Activated gamma-delta T cell treated with anti-CD3 and anti-CD28 coated beads, Interleukin-2, amount 50 U/mL, for 16 hours (primary cell): ENCODE data around the gene MAGI1.
"Not testable (repeated sequence)": the region's sequence is repeated elsewhere in the genome, so short reads cannot be mapped to it uniquely, and the experiment has no call there.

Experiments
- DNase-seq: peaks from one replicate; pipeline ENCODE4 v3.0.0-alpha.2; 2020; ENCODE audit warnings: low read depth

Gene MAGI1

DNA sequence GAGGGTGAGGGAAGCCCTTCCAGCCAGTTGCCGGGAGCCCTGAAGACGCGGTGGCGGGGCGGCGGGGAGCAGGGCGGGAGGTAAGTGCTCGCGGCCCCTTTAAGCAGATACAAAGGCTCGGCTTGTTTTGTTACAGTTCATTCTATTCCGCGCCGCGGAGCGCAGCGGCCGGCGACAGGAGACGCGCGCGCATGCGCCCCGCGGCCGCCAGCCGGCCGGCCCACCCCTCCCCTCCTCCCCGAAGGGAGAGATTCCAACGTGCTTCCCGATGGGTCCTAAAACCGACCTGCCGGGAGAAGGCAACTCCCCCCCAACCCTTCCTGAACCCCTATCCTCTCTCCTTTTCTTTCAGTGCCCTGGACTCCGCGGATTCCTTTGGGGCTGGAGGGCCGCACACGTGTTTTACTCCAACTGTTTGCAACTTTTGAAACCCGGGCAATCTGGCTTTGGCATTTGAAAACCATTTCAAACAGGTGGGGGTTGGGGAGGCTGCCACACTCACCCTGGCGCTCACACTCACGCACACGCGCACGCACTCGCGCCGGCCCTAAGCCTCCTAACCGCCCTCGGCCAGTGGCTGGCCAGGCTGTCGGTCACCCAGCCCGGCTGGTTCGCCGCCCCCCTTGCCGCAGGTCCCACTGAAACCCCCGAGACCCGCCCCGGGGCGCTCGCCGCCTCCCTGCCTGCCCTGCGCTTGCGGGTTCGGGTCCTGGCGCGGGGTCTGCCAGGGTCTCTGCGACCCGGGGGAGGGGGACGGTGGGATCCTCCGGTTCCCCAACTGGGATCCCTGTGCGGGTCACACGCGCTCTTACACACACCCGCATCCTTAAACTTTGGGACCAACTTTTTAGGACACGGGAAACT is at the start of gene MAGI1:
TSS of gene MAGI1 (minus strand) at position 193 of the 864 bp plus-strand sequence. CDS start 610 bp downstream, outside the sequence.
- no peak for DNase-seq

DNA sequence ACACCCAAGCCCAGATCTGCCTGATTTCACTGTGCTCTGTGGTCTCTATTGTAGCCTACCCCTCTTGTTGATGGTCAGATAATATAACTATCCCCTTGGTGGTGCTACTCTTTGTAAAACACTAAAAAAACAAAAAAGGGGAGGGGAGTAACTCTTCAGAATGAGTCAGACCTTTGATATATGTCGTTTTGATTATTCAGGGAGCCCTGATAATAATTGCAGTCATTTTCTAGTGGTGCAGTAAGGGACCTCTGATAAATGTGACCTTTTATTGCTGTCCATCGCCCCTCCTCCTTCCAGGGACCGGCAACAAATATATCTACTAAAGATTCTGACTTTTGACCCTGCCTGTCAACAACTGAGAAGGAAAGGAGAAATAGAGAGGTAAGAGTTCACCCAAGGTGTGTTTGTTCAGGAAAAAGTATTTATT is 45.1 kb upstream of the MAGI1 start:
- DNase-seq = no peak

DNA sequence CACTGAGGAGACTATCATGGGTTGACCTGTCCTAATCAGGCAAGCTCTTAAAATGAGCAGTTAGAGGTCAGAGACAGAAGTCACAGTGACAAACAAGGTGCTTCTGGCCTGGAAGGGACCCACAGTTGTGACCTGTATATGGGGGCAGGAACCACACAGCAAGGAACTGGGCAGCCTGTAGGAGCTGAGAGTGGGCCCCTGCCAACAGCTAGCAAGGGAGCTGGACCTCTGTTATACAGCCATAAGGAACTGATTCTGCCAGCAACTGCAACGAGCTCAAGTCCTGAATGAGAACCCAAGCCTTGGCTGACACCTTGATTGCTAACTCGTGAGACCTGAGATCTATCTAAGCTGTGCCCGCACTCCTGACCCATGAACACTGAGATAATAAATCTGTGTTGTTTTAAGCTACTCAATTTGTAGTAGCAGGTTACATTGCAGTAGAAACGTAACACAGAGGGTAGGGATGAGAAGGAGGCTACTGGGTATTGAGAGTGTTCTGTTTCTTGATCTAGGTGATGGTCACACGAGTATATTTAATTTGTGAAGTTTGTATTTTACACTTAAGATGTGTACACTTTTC is 44.5 kb upstream of the MAGI1 start:
- no peak for DNase-seq

DNA sequence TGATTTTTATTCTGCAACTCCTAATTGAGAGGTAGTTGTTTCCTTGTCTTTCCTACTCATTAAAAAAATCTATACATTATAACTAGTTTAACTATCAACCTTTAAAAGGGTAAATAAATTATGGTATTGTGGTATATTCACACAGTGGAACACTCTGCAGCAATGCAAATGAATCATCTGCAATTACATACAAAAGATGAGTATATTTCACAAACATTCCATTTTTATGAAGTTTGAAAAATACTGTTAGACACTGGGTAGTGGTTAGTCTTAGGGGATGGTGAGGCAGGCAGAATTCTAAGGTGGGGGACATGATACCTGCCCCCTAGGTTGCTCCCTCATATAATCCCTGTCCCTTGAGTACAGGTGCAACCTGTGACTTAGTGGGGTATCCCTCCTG is 44.0 kb upstream of the MAGI1 start:
- DNase-seq = no peak

DNA sequence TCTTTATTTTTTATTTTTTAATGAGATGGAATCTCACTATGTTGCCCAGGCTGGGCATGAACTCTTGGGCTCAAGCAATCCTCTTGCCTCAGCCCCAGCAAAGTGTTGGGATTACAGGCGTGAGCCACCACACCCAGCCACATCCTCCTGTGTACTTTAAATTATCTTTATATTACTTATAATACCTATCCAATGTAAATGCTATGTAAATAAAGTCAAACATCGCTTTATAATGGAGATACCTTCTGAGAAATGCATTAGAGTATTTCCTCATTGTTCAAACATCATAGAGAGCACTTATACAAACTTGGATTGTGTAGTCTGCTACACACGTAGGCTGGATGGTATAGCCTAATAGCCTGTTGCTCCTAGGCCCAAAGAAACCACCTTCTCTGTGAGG is 41.4 kb upstream of the MAGI1 start:
- no peak for DNase-seq

DNA sequence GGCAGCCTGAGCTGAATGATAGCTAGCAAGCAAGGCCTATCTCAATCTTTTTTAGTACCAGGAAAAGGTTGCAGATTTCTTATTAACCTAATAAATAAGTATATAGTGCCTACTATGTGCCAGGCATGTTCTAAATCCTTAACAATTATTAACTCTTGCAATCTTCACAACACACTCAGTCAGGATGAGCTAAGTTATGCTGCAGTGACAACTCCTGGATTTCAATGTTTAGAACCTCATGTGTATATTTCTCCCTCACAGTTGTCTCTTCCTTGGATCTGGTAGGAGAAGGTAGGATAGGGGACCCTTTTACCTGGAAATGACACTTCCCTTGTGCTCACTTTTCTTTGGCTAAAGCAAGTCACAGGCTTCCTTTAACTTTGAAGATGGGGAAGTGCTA is 39.3 kb upstream of the MAGI1 start:
- no peak for DNase-seq

DNA sequence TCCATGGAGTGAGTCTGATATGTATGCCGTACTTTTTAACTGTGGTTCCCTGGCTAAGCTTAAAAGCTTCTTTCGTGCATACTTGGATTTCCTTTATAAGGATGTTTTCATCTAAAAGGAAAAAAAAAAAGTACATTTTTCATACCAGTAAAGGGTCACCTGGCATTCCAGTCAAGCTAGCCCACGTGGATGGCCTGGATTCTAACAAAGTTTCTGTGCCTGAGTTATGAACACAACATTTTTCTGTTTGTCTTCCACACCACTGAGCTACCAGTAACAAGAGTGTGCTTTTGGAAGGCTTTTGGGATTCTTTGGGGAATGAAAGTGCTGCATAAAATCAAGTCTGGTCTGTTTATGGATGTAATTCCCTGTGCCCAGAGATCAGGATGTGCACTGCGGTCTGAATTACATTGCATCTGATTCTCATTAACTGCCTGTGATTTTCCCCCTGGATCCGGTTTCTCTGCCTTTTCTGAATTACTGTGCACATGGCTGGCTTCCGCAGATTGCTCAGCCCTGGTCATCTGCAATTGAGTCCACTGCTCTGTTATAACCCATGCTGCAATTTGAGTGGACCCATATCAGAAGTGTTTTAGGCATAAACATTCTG is 38.2 kb upstream of the MAGI1 start:
- no peak for DNase-seq

DNA sequence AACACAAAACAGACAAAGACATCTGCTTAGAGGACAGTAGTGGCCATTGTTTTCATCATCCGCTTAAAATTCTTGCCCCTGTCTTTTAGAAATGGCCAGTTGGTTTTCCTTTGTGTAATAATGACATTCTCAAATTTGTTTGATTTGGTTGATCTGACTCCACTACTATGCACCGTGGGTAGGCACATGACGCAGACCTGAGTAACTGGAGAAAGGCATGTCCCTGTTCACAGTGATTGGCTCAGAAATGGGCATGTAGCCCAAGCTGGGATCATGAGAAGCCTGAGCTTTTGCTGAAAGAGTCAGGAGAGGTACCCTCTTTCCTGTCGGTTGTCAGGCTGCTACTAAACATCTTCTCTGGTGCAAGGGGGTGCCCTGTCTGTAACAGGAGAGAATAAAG is 36.6 kb upstream of the MAGI1 start:
- DNase-seq = no peak

DNA sequence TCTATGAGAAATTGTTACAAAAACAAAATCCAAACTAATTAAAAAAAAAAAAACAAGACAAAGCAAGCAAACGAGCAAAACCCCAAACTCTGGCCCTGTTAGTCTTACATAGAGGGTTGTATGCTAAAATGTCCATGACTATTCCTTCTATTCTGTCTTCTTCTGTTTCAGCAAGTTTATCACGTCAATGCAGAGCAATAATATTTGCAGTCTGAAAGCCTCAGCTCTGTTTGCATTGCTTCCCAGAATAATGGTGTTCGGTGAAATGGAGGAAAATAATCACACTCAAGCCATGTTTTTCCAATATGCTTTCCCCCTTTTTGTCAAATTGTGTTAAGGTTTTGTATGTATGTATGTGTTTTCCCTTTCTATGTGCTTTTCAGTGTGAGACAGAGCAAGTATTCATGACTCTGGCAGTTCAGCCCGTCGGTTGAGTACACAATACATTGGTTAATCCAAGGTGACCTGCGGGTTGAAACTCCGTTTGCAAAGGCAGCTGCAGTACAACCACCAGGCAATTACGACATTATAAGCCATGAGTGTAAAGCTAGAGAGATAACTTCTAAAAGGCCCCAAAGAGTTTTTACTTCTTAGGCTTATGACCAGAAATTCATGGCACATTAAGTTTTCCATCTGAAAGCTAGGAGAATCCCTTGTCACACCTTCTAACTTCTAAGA is 34.9 kb upstream of the MAGI1 start:
- DNase-seq = no peak

DNA sequence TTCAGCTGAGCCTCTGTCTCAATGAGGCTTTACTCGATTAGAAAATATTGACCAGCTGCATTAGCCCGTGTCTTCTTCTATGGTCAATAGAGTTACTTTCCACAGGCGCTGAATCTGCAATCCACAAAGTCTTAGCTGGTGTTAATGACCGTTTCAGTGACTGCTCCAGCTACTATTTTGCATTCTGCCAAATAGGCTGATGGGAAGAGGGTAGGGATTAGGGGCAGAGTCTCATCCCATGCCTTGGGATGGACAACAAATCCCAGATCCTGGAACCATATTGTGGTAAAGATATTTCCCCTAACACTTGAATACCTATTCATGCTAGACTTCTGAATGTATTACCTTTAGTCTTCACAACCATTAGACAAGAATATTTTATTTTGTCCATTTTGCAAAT is 29.5 kb upstream of the MAGI1 start:
- no peak for DNase-seq

DNA sequence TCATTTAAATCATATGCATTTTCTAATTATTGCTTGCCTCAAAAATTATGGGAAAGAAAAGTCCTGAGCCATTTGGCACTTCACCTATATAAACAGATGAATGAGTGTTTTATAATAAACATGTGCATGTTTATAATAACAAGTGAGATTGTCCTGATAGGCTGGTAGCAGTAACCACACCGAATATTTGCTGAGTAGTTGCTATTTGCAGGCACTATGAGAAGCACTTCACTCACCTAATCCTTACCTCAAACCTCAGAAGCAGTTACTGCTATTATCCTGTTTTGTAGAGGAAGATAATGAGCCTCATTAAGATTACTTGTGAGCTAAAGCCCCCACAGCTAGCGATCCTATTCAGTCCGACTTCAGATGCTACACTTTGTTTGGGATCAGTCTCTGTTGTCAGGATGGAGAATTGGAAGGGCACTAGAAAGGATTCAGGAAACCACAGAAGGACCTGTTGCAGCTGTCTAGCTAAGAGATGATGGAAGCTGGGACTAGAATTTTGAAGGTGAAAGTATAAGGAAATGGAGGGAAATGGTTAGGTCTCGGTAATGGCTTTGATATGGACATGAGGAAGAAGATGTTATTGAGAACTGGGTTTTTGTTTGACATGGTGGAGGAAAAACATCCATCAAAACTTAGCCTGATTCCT is 28.4 kb upstream of the MAGI1 start:
- no peak for DNase-seq

DNA sequence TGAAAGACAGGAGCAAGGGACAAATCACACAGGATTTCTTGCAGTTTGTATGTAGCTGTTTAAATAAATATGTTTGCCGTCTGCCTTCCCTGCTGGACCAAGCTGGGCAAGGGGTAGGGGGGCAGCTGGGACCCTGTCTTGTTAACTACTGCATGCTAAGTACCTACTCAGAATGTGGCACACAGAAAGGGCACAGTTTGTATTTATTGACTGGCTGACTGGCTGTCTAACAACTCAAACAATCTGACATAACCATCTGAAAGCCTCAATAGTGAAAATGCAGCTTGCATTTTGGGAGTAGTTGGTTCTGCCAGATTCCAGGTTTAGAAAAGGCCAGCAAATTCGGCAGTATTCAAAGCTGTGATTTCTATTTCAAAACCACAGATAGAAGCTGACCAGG is 16.6 kb upstream of the MAGI1 start:
- no peak for DNase-seq

DNA sequence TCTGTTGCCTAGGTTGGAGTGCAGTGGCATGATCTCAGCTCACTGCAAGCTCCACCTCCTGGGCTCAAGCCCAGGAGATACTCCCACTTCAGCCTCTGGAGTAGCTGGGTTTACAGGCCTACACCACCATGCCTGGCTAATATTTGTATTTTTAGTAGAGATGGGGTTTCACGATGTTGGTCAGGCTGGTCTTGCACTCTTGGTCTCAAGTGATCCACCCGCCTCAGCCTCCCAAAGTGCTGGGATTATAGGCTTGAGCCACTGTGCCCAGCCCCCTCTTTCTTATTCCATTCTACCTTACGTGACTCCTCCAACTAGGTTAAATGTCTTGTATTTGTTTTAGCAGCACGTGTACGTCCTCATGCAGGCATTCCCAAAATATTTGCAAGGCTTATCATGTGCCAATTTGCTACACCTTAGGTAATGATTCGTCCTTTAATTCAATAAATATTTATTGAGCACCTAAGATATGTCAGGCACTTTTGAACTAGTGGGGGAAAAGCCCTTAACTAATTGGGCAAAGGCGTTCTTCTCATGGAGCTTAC is 14.9 kb upstream of the MAGI1 start:
- no peak for DNase-seq

DNA sequence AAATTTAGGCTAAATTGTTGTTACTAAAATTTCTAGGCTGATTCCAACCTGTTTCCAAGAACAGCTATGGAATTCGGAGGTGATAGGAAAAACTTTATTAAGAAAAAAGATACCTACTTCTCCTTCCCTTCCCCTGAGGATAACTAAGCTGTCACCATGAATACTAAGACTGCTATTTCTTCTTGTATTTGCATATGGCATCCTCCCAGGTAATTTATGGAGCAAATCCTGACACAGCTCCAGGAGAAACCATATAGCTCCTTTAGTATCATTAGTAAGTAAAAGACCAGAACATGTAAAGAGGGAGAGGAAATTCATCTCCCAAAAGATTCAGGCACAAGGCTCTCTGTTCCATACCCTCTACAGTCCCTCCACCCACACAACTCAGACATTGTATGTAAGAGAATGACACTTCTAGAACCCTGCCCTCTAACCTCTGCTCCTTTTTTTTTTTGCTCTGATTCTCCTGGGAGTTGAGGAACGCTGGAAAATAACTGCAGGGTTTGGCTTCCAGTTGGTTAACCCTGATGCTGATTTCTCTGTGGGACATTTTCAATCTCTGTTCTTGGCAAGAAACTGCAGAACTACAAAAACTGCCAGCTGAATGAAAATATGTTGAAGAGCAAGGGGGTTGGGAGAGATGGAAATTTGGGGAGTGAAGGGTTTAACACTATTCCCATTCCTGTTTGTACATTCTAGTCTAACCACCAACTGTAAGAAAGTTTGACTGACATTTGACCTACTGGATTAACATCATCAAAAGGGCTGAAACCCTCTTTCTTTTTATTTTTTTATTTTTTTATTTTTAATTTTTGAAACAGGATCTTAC is 14.2 kb upstream of the MAGI1 start:
- no peak for DNase-seq

DNA sequence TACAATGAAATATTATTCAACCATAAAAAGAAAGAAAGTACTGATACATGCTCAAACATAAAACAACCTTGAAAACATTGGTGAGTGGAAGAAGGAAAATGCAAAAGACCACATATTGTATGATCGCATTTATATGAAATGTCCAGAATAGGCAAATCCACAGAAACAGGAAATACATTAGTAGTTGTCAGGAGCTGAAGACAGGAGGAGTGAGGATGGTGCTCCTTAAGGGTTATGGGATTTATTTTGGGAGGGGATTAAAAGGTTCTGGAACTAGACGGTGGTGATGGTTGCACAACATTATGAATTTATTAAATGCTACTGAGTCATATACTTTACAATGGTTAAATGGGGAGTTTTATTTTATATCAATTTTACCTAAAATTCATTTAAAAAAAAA is 12.1 kb upstream of the MAGI1 start:
- DNase-seq = no peak

DNA sequence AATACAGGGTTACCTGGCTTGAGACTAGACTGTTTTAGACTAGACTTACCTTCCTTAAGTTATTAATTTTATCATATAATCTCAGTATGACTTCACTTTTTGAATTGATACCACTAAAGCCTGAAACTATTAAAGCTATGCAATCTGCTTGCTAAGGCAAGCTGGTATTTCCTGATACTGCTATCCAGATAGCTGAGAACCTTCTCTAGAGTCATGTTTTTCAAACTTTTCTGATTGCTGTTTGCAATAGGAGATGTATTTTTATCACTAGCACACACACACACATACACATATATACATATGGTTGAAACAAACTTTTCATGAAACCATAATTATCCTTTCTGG is 9.3 kb upstream of the MAGI1 start:
- DNase-seq = no peak

DNA sequence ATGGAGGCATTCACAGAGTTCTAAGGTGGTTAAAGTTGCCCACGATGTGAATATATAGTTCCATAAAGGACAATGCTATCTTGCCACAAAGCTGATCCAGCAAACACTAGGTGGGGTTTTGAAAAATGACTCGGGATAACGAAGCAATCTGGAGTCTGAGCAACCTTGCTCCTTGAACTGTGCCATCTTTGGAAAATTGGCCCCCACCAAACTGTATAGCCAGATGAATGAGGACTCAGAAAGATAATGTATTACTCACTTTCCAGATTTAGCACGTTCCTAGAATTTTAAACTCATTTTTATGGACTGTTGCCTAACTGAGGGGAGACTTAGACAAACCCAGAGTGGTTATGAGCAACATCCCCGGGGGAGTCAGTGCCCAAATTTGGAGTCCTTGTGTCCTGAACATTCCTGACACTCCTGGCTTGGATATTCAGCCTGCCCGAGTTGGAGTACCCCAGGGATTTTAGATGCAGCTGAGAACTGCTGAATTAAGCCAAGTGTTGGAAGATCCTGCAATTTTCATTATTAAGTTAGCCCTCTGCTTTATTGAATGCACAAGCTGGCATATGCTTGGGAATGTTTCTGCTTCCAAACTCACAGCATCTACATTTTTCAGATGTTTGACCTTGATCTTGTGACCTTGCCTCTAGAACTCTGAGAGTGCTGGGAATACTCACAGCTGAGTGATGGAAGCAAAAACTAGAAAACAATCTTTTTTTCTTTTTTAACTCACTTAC is 8.8 kb upstream of the MAGI1 start:
- DNase-seq = no peak

DNA sequence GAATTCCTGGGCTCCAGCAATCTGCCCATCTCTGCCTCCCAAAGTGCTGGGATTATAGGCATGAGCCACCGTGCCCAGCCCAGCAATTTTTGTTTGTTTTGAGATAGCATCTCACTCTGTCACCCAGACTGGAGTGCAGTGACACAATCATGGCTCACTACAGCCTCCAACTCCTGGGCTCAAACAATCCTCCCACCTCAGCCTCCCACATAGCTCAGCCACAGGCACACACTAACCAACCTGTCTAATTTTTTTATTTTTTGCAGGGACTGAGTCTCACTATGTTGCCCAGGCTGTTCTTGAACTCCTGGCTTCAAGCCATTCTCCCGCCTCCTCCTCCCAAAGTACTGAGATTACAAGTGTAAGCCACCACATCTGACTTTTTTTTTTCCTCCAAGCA is 7.6 kb upstream of the MAGI1 start:
- not testable (repeated sequence) for DNase-seq

DNA sequence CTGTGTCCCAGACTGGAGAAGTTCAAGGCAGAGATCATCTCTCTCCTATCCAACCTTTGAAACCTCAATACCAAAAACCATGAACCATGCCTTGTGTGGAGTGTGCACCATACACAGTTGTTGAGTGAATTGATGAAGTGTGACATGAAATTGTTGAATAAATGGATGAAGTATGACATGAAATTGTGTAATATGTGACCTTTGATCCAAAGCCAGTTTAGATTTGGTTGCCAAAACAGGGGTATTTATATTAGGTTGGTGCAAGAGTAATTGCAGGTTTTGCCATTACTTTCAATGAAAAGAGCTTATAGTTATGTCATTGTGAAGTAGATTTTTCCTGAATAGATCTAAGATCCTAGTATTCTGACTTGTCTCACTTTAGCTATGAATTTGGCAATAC is 3.1 kb upstream of the MAGI1 start:
- DNase-seq = no peak

DNA sequence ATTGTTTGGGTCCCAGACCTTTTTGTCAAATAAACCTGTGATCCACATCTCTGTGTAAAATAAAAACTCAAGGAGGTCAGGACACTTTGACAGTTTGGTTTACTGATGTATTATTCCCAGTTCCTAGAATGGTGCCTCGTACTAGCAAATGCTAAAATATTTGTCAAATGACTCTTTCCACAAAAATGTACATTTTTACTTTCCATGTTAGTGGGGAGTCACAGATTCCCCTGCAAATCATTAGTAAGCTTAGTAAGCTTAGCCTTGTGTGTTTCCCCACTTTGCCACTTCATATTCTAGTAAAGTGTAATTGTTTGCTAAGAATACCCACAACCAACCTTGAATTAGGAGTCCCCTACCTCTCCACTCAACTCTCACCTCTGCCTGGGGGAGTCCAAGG is 2.4 kb upstream of the MAGI1 start:
- no peak for DNase-seq

DNA sequence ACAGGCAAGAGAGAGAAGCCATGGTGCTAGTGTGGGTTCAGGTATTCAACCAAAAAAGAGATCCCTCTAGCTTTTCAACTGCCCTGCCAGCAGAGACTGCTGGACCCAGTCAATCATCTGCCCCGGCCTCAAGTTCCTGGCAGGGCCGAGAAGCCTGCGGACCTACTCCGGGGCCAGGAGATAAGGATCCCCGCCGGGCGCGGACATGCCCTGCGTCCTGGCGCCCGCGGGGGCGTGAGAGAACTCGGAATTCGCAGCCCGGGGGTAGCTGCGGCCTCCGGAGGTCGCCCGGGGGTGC is 821 bp upstream of the MAGI1 start:
- DNase-seq = no peak
